HuH-7 (cell line): ENCODE results near the gene ATCAY.
"Not testable (repeated sequence)": the region's sequence is repeated elsewhere in the genome, so short reads cannot be mapped to it uniquely, and the experiment has no call there.

Experiments used
- DNase-seq: peaks from one replicate; pipeline ENCODE4 v3.0.0; 2011; ENCODE audit warnings: low spot score

Gene ATCAY

GRCh38 chr19:3949294-3949693 is 68.8 kb downstream of the ATCAY start:
- no peak for DNase-seq

- no peak for DNase-seq
Measured at GRCh38 chr19:3949997-3950859, 69.7 kb downstream of the ATCAY start.

- DNase-seq, result no peak
Measured at GRCh38 chr19:3950871-3951861, 70.7 kb downstream of the ATCAY start.

GRCh38 chr19:3952755-3953276 is 72.3 kb downstream of the ATCAY start:
- not testable (repeated sequence) for DNase-seq

- DNase-seq, result no peak
Measured at GRCh38 chr19:3954107-3954506, 73.6 kb downstream of the ATCAY start.

- DNase-seq, result not testable (repeated sequence)
Measured at GRCh38 chr19:3955276-3955675, 74.8 kb downstream of the ATCAY start.

- no peak for DNase-seq
Measured at GRCh38 chr19:3955688-3956087, 75.2 kb downstream of the ATCAY start.

GRCh38 chr19:3958836-3959765 is 78.6 kb downstream of the ATCAY start:
- no peak for DNase-seq

GRCh38 chr19:3959766-3960131 is 79.3 kb downstream of the ATCAY start:
- DNase-seq, result no peak

GRCh38 chr19:3961007-3961406 is 80.5 kb downstream of the ATCAY start:
- DNase-seq, result no peak

- no peak for DNase-seq
Measured at GRCh38 chr19:3963458-3964255, 83.2 kb downstream of the ATCAY start.

GRCh38 chr19:3964256-3965194 is 84.0 kb downstream of the ATCAY start:
- DNase-seq, result no peak

- no peak for DNase-seq
Measured at GRCh38 chr19:3966051-3967017, 85.8 kb downstream of the ATCAY start.

GRCh38 chr19:3967983-3968382 is 87.5 kb downstream of the ATCAY start:
- not testable (repeated sequence) for DNase-seq

- DNase-seq, result peak; percentile 86
Measured at GRCh38 chr19:3968556-3969434, 88.3 kb downstream of the ATCAY start.

- DNase-seq, result no peak
Measured at GRCh38 chr19:3969435-3970312, 89.2 kb downstream of the ATCAY start.
